VCaP (cell line): Measurements from ENCODE around the gene RIPK4.

Experiments used
- H3K27ac ChIP-seq: fragments of 450-650 bp; 2 replicates; pipeline ENCODE4 v1.5.1; 2017
- CTCF ChIP-seq: fragments of 450-650 bp; conservative IDR thresholded peaks from 2 replicates; pipeline ENCODE4 v1.5.1; 2017; ENCODE audit warnings: mild to moderate bottlenecking, moderate library complexity

The RIPK4 gene

DNA sequence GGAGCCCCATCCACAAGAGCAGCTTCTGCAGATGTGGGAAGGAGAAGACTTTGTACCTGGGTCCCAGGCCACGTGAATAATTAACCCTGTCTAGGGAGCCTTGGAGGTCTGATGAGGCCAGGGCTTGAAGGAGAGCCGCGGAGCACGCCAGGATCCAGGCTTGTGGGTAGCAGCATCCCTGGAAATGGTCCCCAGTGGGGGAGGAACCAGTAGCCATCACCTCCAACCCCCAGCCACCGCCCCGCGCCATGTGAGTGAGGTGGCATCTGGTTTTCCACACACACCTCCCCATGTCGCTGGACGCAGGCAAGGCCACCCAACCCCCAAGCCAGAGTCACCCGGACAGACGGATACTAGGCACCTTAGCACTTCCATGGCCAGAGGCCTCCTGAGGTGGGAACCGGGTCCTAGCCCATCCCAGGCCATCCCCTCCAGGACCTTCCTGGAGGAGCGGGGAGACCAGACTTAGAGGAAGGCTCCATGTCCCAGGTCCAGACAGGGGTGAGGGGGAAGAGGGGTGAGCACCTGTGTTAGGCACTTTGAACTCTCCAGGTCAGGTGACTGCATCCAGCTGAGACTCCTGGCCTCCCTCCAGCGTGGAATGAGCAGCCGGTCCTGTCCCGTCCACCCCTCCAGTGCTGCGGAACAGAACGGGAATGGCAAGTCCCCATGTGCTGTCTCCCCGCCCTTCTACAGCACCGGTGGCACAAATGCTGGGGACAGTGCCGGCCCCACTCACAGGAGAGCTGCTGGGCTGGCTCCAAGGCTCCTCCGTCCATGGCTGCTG lies 53.2 kb downstream of the RIPK4 start:
- TF ChIP-seq CTCF = no peak
- peak overlapping the region; percentile 56 for H3K27ac ChIP-seq

DNA sequence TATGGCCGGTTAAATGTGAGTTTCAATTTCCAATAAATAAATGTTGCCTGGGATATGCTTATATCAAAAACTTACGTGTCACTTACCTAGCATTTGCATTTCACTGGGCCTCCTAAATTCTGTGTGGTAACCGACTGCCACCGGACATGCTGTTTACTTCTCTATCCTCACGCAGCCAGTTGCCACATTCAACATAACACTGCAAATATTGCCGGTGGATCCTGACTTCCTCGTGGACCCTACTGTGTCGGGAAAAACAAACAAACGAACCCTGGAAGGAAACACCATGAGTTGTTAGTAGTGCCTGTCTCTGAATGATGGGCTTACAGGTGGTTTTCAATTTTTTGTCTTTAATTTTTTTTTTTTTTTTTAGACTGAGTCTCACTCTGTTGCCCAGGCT lies 54.1 kb downstream of the RIPK4 start:
- no peak for TF ChIP-seq CTCF
- H3K27ac ChIP-seq = peak overlapping the region; percentile 56

DNA sequence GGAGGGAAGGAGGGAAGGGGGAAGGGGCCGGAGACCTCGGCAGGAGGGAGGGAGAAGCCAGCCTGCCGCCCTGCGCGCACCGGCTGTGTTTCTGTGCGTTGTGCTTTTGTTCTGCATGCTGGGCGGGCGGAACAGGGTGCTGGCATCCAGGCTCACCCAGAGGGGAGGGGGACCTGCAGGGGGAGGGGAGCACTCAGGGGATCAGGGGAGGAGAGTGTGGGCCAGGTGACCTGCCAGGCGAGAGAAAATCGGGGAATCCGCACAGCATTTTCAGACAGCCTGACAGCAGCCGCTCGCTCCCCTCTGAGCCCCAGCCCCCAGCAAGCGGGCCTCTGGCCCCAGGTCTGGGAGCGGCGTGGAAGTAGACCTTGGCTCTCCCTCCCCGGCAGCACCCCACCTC lies 54.7 kb downstream of the RIPK4 start:
- H3K27ac ChIP-seq = peak overlapping the region; percentile 56
- TF ChIP-seq CTCF = no peak

- no peak for TF ChIP-seq CTCF
- no peak overlapping the region for H3K27ac ChIP-seq
These were observed 55.3 kb downstream of the RIPK4 start for GRCh38 chr21:41711416-41712007.

DNA sequence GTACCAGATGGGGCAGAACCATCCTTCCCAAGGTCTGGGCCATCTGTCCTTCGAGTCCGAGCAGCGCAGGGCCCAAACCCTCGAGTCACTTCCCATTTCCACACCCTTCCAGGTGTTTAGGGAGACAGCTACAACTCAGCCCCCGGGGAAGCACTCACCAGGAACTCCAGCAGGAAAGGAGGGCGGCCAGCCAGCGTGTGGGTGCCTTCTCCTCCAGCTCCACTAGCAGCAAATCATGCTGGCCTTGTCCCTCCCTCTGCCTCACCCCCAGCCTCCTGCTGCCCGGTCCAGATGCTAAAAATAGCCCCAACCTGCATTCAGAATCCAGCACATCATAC lies 56.1 kb downstream of the RIPK4 start:
- no peak for TF ChIP-seq CTCF
- no peak overlapping the region for H3K27ac ChIP-seq

DNA sequence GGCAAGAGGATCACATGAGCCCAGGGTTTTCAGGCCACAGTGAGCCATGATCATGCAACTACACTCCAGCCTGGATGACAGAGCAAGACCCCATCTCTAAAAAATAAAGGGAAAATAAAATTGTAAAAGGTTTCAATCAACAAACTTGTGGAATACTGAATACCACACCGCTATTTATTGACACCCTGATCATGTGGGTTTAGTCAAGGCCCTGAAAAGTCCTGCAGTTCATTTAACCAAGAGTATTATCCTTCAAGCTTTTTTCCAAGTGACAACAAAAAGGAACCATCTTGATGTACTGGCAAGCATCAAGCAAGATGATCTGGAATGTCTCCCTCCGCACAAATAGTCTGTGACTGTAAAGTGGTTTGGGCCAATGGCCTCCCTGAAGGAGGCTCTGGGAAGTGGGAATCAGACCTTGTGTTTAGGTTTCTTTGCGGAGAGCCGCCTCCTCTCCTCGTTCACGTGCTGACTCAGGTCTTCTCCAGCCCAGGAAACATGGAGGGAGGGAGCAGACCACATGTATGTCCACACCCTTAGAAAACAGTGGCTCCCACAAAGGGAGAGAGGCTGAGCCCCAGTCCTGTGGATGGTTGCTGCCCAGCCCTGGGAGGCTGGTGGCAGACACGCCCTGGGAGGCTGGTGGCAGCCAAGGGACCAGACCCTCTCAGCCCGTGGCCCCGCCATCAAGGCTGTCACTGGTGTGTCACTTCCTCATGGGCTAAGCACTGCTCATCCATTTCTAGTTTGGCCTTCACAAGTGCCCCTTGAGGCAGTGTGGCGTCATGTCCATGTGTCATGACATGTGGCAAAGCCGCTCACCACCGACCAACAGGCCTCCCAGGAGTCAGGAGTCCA lies 56.7 kb downstream of the RIPK4 start:
- TF ChIP-seq CTCF = no peak
- no peak overlapping the region for H3K27ac ChIP-seq

- no peak for TF ChIP-seq CTCF
- no peak overlapping the region for H3K27ac ChIP-seq
These were observed 57.7 kb downstream of the RIPK4 start for GRCh38 chr21:41709166-41709565.
